Motor neuron (in vitro differentiated cells): Measurements from ENCODE around the gene ADIPOR1. TPM values are rescaled to one million over a fixed set of nuclear protein-coding genes. Genes with fewer than 3 reads are reported as not detected.
"Not testable (repeated sequence)": the region's sequence is repeated elsewhere in the genome, so short reads cannot be mapped to it uniquely, and the experiment has no call there.

Source experiments
- ATAC-seq, 8 experiments: fragments of 200-7000 bp; cut with Tn5 transposase; replicated peaks in 6 of 8; 2 replicates each; pipeline ENCODE4 v1.8.0; 2021; ENCODE audit warnings: mild to moderate bottlenecking in 8 of 8, moderate library complexity in 8 of 8
- H3K27ac ChIP-seq, 2 donors: fragments of 250-450 bp; sonication (Bioruptor Pico); 2 replicates each; pipeline ENCODE4 v1.9.0; 2021; ENCODE audit warnings: antibody characterized with exemption in 2 of 2, mild to moderate bottlenecking in 2 of 2, moderate library complexity in 1 of 2
- H3K4me1 ChIP-seq, 2 donors: fragments of 250-450 bp; sonication (Bioruptor Pico); replicated peaks in 1 of 2; 2 replicates each; pipeline ENCODE4 v1.6.1; 2021; ENCODE audit warnings: antibody characterized with exemption in 2 of 2, mild to moderate bottlenecking in 2 of 2, moderate library complexity in 1 of 2
- H3K4me3 ChIP-seq, 5 donors: fragments of 250-450 bp; sonication (Bioruptor Pico); 2 replicates each; pipeline ENCODE4 v1.9.0; 2021; ENCODE audit warnings: antibody characterized with exemption in 5 of 5, mild to moderate bottlenecking in 5 of 5, moderate library complexity in 4 of 5
- WGBS, 10 experiments: fragments of 450-650 bp; shearing (Covaris generic); methylation state at CpG; one replicate each; pipeline ENCODE4 v1.0.0; 2022; 5-methylcytosine and 5-hydroxymethylcytosine counted together
- in situ Hi-C, 9 experiments: fragments of 400-800 bp; cut with MboI; loops; one replicate each; pipeline ENCODE4 v1.15.0; 2021; ENCODE audit warnings: low sequenced_read_pairs in 9 of 9, low pct_unique_long_range_greater_than_20kb in 2 of 9; ENCODE audit not compliant: unreplicated experiment in 9 of 9
- total RNA-seq, 8 experiments: library from RNA; unstranded; fragments of 300-600 nt; gene quantifications; 2 replicates each; pipeline versions ENCODE4 v1.2.3 to v1.2.4, GENCODE V29; 2022

Gene ADIPOR1, protein sequence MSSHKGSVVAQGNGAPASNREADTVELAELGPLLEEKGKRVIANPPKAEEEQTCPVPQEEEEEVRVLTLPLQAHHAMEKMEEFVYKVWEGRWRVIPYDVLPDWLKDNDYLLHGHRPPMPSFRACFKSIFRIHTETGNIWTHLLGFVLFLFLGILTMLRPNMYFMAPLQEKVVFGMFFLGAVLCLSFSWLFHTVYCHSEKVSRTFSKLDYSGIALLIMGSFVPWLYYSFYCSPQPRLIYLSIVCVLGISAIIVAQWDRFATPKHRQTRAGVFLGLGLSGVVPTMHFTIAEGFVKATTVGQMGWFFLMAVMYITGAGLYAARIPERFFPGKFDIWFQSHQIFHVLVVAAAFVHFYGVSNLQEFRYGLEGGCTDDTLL
- 10 to 100 TPM; 59.0 to 91.2 (median 67.8) TPM for total RNA-seq

DNA sequence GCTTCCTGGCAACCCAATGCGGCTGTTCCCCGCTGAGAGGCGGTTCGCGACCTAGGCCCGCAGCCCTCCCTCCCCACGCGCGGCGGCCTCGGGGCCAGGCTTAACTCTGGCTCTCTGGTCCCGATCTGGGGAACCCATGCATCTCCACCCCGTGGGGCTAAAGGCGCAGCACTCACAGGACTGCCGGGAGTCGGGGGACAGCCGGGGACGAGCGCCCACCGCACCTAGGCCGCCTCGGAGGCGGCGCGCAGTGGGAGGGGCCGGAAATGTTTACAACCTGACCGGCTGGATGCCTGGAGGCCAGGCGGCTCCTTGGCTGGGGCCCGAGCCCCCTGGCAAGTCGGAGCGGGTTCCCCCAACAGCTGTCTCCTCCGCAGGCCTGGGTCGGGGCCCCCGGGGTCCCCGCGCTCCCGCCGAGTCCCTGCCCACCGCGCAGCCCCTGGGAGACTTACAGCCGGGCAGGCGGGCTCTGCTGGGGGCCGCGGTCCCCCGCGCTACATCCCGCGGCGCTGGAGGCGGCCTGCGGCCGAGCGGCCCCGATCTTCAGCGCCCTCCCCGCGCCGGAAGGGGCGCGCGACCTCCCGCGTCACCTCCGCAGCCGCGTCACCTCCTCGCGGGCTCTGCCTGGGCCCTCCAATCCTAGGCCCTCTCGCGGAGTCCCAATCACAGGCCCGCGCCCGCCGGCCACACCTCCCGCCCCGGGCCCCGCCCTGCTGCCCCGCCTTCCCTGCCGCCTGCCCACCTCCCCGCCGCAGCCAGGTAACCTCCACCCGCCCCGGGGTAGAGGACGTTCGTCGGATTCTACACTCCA is at the start of gene ADIPOR1:
TSS of gene ADIPOR1 (minus strand) at position 580 of the 811 bp plus-strand sequence. CDS start 7,242 bp downstream, outside the sequence.
- Histone ChIP-seq H3K27ac (peak within 1 kb of the TSS; percentile 68 to 87), H3K4me1 (peaks cover 12 to 16% of the 10 kb centered on the region in 2 donors), H3K4me3 (peak within 1 kb of the TSS; percentile 96 to 100 (median 98))
- in situ Hi-C loops: no loop called here
- ATAC-seq: peak; percentile 96 to 99 (median 98)
- WGBS, 10 experiments: 0 to 6% (median 0%) methylated on average over 1 to 19 of the region's 86 CpGs; no CpG with 5 or more reads in 4 of the 10 experiments

DNA sequence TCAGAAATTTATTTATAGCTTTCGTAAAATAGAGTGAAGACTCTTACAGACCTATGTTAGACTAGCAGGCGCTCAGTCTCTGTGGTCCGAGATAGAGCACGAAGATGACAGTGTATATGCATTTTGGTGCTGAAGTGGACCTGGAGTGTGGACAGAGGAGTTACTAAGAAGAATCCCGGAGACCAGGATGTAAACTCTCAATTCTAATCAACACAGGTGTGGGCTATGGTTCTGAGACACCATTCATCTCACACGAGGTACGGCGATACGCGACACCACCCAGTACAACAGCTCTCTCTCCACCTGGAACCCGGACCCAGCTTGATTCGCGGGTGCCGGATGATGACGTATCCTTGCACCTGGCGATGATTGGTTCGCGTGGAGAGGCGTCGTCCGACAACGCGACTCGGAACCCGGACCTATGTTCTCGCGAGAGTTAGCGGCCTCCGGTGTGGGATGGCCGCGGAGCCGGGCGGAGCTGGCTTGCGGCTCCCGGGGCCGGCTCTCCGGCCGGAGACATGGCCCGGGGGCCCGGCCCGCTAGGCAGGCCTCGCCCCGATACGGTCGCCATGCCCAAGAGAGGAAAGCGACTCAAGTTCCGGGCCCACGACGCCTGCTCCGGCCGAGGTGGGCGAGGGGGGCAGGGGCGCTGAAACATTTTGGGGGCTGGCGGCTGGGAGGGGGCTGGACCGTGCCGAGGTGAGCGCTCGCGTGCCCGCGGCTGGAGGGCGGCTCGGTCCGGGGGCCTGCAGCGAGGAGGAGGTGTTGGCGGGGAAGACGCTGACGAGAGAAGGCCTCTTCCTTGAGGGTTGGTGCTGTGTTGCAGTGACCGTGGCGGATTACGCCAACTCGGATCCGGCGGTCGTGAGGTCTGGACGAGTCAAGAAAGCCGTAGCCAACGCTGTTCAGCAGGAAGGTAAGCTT is 49.1 kb upstream of the ADIPOR1 start, which contains the start of gene TMEM183A:
TSS of gene TMEM183A (plus strand) at position 427 of the 924 bp plus-strand sequence. CDS start at position 519, 92 bp downstream.
- peak within 1 kb of the TSS; percentile 86 to 93 for H3K27ac ChIP-seq
- in situ Hi-C loops: no loop called here
- WGBS, 10 experiments: 0 to 2% (median 0%) methylated on average over 1 to 27 of the region's 78 CpGs; no CpG with 5 or more reads in 1 of the 10 experiments
- peaks cover 5 to 13% of the 10 kb centered on the region in 2 donors for H3K4me1 ChIP-seq
- ATAC-seq: peak; percentile 92 to 99 (median 98)
- peak within 1 kb of the TSS; percentile 78 to 95 (median 90) for H3K4me3 ChIP-seq

DNA sequence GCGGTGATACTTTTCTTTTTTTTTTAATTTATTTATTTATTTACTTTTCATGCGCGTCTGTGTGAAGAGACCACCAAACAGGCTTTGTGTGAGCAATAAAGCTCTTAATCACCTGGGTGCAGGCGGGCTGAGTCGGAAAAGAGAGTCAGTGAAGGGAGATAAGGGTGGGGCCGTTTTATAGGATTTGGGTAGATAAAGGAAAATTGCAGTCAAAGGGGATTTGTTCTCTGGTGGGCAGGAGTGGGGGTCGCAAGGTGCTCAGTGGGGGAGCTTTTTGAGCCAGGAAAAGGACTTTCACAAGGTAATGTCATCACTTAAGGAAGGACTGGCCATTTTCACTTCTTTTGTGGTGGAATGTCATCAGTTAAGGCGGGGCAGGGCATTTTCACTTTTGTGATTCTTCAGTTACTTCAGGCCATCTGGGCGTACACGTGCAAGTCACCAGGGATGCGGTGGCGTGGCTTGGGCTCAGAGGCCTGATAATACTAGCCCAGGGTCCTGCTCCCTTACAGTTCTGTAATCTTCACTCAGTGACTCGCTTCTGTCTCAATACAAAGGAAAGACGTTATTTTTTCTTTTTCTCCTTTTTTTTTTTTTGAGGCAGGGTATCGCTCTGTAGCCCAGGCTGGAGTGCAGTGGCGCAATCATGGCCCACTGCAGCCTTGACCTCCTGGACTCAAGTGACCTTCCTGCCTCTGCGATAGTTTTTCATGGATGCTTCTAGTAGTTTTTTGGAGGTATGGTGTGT is 47.5 kb upstream of the ADIPOR1 start:
- peaks cover 5 to 13% of the 10 kb centered on the region in 2 donors for H3K4me1 ChIP-seq
- ATAC-seq, H3K4me3 ChIP-seq, H3K27ac ChIP-seq, in situ Hi-C loops: not testable (repeated sequence)
- WGBS, 10 experiments: 66 to 95% (median 87%) methylated on average over 2 to 17 of the region's 17 CpGs

DNA sequence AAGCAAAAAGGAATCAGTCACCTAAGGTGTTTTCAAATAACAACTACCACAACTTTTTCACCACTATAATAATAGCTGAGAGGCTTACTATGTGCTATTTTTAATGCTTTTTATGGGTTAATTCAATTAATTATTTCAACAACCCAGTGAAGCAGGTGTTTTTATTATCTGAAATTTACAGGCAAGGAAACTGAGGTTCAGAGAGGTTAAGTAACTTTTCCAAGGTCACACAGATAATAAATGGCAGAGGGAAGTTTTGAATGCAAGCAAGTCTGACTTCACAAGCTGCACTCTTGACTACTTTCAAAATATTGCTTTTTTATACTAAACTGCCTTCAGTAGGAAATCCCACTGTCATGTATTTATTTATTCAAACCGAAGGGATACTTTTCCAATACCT is 44.8 kb upstream of the ADIPOR1 start:
- WGBS, 10 experiments: 46 to 89% (median 76%) methylated on average over 1 of the region's 1 CpG
- Histone ChIP-seq H3K4me3 (no peak overlapping the region), H3K4me1 (peaks cover 0 to 3% of the 10 kb centered on the region in 2 donors), H3K27ac (no peak overlapping the region)
- in situ Hi-C loops: no loop called here
- no peak for ATAC-seq

DNA sequence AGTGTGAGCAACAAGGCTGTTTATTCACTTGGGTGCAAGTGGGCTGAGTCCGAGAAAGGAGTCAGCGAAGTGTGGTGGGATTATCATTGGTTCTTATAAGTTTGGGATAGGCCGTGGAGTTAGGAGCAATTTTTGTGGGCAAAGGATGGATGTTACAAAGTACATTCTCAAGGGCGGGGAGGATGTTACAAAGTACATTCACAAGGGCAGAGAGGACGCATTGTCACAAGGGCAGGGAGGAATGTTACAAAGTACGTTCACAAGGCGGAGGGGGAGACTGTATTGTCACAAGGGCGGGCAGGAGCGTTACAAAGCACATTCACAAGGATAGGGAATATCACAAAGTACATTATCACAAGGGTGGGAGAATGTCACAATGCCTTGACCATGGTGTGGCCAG is 43.9 kb upstream of the ADIPOR1 start:
- in situ Hi-C loops: no loop called here
- 51 to 93% (median 84%) methylated on average over 3 to 9 of the region's 9 CpGs; no CpG with 5 or more reads in 1 of the 10 experiments for WGBS, 10 experiments
- ATAC-seq: no peak
- no peak overlapping the region for H3K27ac ChIP-seq
- no peak overlapping the region for H3K4me3 ChIP-seq
- H3K4me1 ChIP-seq: peaks cover 0 to 3% of the 10 kb centered on the region in 2 donors

DNA sequence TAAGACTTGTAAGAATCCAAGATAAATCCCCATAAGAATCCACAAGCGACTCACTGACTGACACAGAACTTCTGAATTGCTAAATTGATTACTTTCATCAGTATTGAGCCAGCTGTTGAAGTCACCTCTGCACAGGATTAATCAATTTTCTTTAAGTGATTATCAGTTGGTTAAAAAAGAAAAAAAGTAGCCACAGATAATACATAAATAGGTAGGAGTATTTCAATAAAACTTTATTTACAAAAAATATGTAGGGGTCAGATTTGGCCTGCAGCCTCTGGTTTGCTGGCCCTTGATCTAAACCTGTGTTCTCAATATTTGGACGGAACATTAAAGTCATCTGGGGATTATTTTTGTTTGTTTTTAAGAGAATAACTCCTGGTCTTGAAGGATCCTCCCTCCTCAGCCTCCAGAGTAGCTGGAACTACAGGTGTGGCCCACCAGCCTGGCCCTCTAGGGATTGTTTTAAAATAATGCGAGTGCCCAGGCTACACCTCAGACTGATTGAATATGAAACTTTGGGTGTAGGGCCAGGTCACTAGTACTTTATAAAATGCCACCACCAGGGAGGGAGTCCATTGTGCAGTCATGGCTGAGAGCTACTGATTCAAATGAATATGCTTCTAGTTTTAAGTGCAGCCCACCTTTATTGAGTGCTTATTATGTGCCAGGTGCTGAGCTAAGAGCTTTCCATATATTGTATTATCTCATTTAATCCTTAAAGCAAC is 42.3 kb upstream of the ADIPOR1 start:
- in situ Hi-C loops: no loop called here
- Histone ChIP-seq H3K4me1 (no peaks in the 10 kb centered on the region), H3K4me3 (no peak overlapping the region), H3K27ac (no peak overlapping the region)
- 39 to 100% (median 77%) methylated on average over 1 to 3 of the region's 3 CpGs; no CpG with 5 or more reads in 2 of the 10 experiments for whole genome bisulfite sequencing, 10 experiments
- no peak for ATAC-seq

DNA sequence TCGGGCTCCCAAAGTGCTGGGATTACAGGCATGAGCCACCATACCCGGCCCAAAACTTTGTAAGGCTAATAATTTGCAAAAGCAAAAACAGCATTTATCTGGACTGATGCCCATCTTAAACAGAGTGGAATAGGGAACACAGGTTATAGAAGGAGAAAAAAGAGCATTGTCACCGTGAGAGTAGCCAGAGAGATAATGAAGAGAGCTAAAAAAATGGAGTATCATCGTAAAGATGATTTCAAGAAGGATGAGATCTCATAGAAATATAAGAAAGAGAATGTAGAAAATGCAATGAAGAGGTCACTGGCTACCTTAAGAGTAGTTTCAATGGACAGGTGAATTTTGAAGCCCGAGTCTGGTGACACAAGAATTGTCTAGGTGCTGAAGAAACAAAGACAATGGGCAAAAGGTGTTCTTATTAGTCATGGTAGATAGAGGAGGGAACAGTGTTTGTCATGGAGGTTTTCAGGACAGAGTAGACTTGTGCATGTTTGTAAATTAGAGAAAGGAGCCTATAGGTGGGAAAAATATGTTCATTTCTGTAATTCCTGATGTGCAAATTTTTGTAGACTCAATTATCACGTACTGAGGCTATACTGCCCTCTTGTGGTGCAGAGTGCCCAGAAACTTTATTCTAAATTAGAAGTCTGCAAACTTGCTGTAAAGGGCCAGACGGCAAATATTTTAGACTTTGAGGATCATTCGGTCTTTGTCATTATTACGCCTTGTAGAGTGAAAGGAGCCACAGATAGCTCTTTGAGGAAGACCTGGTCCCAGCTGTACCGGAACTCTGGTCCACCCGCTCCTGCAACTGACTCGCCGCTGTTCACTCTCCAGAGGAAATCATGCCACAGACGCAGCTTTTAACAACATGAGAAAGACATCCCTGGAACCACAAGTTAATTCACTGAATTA is 41.0 kb upstream of the ADIPOR1 start:
- WGBS, 10 experiments: 30 to 91% (median 57%) methylated on average over 4 to 14 of the region's 14 CpGs
- Histone ChIP-seq H3K27ac (no peak overlapping the region), H3K4me3 (no peak overlapping the region), H3K4me1 (no peaks in the 10 kb centered on the region)
- ATAC-seq: peak in 3 of 8 experiments; percentile 36 to 66 (median 54)
- in situ Hi-C loops: loop anchor here in 2 of 9 experiments (25.0 kb wide), 2 partner anchors 237 to 487 kb away; no protein-coding TSS in a partner anchor

DNA sequence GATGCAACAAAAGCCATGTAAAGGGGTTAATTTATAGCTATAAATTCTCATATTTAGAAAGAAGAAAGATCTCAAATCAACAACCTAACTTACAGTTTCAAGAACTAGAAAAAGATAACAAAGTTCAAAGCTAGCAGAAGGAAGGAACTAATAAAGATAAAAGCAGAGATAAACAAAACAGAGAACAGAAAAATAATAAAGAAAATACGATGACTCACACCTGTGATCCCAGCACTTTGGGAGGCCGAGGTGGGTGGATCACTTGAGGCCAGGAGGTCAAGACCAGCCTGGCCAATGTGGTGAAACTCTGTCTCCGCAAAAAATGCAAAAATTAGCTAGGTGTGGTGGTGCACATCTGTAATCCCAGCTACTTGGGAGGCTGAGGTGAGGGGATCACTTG is 36.6 kb upstream of the ADIPOR1 start:
- Histone ChIP-seq H3K4me1 (no peaks in the 10 kb centered on the region), H3K4me3 (no peak overlapping the region), H3K27ac (no peak overlapping the region)
- ATAC-seq: no peak
- WGBS, 10 experiments: 40 to 81% (median 64%) methylated on average over 2 to 3 of the region's 3 CpGs
- in situ Hi-C loops: loop anchor here in 2 of 9 experiments (25.0 kb wide), 2 partner anchors 232 to 482 kb away; no protein-coding TSS in a partner anchor

DNA sequence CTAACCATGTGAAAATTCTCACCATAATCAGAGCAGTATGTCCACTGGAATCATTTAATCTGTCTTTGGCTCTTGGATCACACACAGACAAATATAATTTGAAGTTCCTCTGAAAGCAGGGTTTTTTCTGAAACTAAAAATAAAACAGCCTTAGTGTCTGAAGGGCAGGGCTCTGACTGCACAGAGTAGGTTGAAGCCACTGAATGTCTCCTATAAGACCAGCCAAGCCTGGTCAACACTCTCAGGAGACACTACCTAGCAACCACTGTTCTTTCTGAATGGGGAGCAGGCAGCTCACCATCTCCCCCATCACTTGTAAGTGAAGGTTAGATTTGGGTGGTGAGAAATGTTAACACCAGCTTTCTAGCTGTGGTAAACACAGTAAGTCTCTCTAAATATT is 33.0 kb upstream of the ADIPOR1 start:
- in situ Hi-C loops: loop anchor here in 2 of 9 experiments (25.0 kb wide), 2 partner anchors 229 to 479 kb away; no protein-coding TSS in a partner anchor
- Histone ChIP-seq H3K4me1 (peaks cover 0 to 9% of the 10 kb centered on the region in 2 donors), H3K27ac (no peak overlapping the region), H3K4me3 (no peak overlapping the region)
- no peak for ATAC-seq

DNA sequence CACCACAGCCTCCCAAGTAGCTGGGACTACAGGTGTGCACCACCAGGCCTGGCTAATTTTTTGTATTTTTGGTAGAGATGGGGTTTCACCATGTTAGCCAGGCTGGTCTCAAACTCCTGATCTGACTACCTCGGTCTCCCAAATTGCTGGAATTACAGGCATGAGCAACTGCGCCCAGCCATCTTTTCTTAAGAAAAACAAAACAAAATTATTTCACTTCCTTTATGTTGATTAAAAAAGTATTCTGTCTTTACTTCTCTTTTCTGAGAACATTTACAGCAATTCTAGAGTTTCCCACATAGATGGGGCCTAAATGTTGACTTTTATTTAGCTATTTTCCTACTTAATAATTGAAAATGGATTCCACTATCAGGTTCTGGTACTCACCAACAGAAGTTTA is 31.8 kb upstream of the ADIPOR1 start:
- in situ Hi-C loops: loop anchor here in 2 of 9 experiments (25.0 kb wide), 2 partner anchors 228 to 478 kb away; no protein-coding TSS in a partner anchor
- peaks cover 0 to 9% of the 10 kb centered on the region in 2 donors for H3K4me1 ChIP-seq
- no peak for ATAC-seq
- H3K27ac ChIP-seq: no peak overlapping the region
- H3K4me3 ChIP-seq: no peak overlapping the region
- WGBS, 10 experiments: 58 to 100% (median 78%) methylated on average over 1 to 2 of the region's 2 CpGs; no CpG with 5 or more reads in 2 of the 10 experiments
